HG02840 (cell line): Measurements from ENCODE around the gene SAP130.
A peak's percentile ranks its signal among the peaks of the same experiment; 100 is the strongest.

Experiments
- ATAC-seq: cut with Tn5 transposase; IDR thresholded peaks from one replicate; pipeline ENCODE4 v1.9.1; 2021; ENCODE audit warnings: mild to moderate bottlenecking, moderate library complexity, moderate number of reproducible peaks; ENCODE audit not compliant: unreplicated experiment, low FRiP score

The SAP130 gene

DNA sequence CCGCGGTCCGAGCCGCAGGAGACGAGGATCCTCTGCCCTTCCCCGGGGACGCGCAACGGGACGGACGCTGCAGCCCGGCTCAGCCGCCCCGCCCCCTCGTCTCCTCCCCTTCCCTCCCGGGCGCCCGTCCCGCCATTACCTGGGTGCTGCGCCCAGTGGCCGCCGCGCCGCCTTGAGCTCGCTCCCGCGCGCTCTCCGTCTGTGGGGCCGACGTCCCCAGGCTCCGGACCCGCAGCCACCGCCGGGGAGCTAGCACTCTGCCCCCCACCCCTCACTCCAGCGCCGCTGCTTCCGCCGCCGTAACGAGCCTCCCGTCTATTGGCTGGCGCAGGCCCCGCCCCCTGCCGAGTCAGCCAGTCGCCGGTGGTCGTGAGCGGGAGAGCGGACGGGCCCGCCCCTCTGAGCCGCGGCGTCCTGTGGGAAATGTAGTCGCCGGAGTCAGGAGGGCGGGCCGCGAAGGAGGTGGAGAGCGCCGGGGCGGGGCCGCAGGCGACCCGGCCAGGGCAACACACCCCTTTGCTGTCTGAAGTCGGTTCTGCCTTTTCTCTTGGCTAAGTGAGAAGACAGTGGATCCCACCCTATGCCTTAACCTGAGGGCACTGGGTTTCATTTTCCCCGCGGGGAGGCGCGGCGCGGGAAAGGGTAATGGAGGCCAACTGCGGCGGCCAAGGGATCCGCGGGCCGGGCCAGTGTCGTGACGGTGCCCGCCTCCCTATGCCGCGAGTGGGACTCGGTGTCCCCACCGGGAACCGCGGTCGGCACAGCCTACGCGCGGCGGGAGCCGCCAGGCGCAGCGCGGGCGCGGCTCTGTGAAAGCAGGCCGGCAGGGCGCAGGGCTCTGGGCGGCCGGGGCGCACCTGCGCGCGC lies at the start of gene SAP130:
TSS of gene SAP130 (minus strand) at position 259 of the 867 bp plus-strand sequence. CDS start 1,767 bp downstream, outside the sequence.
- peak; percentile 80 for ATAC-seq

DNA sequence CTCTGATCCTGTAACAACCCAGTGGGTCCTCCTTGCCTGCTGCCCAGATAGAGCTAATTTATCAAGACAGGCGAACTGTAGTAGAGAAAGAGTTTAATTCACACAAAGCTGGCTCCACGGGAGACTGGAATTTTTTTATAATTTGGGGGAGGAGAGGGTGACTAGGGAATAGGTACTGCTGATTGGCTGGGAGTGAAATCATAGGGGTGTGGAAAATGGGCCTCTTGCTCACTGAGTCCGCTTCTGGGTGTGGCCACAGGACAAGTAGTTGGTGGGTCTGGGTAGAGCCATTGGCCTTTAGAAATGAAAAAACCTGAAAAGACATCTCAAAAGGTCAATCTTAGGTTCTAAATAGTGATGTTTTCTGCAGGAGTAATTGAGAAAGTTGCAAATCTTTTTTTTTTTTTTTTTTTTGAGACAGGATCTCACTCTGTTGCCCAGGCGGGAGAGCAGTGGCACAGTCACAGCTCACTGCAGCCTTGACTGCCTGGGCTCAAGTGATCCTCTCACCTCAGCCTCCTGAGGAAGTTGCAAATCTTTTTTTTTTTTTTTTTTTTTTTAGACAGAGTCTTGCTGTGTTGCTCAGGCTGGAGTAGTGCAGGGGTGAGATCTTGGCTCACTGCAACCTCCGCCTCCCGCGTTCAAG lies 48.7 kb upstream of the SAP130 start:
- no peak for ATAC-seq

DNA sequence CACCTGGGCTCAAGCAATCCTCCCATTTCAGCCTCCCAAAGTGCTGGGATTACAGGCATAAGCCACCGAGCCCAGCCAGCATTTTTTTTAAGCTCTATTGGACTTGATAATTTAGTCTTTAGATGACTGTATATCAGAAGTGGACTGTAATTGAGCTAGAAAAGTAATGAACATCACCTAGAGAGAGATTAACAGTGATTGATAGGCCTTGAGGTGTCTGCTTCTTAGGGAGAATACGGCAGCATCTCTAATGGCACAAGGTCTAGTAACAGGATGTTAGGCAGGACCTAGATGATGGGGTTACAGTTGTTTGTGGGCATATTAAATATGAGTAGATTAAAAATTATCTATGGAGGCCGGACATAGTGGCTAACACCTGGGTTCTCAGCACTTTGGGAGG lies 45.4 kb upstream of the SAP130 start:
- ATAC-seq, result no peak

DNA sequence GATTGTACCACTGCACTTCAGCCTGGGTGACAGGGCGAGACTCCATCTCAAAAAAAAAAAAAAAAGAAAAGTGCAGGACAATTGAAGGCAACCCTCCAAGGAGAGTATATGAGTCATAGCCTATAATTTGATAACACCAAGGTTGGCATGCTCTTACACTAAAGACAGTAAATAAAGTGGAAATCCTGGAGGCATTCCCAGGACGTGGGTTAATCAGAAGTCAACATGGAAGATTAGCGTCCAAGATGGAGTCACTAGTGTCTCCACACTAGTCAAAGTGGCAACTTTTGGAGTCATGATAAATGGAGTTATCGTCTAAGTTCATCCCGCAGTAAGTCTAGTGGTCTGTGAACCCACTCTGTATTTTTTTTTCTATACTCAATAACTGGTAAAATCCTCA lies 41.9 kb upstream of the SAP130 start:
- no peak for ATAC-seq

DNA sequence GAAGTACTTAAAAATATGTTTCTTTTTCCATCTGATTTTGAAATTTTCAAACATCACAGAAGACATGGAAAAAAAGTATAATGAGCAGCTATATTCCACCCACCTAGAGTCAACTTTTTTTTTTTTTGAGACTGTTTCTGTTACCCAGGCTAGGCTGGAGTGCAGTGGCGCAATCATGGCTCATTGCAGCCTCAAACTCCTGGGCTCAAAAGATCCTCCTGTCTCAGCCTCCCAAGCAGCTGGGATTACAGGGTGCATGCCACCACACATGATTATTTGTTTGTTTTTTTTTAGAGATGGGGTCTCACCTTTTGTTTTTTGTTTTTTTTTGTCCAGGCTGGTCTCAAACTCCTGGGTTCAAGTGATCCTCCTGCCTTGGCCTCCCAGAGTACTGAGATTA lies 36.5 kb upstream of the SAP130 start:
- no peak for ATAC-seq

DNA sequence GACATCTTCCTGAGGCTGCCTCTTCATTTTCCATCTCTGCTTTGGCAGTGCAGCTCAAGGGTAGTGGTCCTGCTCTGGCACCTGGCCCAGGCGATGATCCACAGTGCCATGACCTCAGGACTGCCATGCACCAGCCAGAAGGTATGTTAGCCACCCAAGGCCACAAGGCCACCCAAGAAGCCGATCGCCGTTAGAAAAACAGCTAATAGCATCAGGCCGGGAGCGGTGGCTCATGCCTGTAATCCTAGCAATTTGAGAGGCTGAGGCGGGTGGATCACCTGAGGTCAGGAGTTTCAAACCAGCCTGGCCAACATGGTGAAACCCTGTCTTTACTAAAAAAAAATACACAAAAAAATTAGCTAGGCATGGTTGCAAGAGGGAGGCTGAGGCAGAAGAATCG lies 34.7 kb upstream of the SAP130 start:
- ATAC-seq, result no peak

DNA sequence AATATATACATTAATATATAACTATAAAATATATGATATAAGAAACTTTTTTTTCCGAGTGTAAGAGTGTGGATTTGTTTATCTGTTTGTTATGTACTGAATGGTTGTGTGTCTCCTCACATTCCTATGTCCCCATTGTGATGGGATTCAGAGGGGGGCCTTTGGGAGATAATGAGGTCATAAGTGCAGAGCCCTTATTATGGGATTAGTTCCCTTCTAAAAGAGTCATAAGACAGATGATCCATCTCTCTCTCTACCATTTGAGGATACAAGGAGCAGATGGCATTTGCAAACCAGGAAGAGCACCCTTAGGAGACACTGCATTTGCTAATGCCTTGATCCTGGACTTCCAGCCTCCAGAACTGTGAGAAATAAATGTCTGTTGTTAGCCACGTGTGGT lies 30.3 kb upstream of the SAP130 start:
- no peak for ATAC-seq

DNA sequence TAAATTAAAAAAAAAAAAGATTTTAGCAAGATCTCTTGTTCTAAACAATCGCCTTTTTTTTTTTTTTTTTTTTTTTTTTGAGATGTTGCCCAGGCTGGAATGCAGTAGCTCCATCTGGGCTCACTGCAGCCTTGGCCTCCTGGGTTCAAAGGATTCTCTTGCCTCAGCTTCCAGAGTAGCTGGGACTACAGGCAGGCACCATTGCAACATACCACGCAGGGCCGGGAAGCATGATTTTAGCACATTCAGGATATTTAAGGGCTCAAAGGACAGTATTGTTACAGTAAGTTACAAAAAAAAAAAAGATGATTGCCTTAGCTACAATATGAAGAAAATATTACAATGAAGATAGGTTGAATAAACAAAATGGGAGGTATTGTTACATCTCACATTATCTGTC lies 29.5 kb upstream of the SAP130 start:
- no peak for ATAC-seq

DNA sequence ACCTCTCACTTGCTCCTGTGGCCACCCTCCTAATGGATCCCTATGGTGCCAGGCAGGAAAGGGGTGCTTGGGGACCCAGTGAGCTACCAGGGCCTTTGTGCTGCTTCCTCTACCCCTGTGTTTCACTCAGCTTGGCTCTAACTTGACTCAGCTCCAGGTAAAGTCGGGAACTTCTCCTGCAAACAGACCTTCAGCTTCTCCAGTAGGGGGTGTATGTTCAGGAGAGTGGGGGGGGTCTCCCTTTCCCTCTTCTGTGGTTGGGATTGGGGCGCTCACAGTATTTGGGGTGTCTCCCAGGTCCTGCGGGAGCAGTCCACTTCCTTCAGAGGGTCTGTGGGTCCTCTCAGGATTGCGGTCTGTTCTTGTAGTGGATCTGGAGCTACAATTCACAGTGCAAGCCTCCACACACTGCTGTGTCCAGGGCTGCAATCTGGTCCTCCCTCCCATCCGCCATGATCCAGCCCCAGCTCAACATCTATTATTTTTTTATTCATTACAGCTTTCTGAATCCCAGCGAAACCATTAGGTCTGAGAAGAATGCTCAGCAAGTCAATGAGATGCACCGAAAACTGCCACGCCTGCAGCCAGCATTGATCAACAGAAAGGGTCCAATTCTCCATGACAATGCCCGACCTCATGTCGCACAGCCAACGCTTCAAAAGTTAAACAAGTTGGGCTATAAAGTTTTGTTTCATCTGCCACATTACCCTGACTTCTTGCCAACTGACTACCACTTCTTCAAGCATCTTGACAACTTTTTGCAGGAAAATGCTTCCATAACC lies 26.4 kb upstream of the SAP130 start:
- no peak for ATAC-seq

DNA sequence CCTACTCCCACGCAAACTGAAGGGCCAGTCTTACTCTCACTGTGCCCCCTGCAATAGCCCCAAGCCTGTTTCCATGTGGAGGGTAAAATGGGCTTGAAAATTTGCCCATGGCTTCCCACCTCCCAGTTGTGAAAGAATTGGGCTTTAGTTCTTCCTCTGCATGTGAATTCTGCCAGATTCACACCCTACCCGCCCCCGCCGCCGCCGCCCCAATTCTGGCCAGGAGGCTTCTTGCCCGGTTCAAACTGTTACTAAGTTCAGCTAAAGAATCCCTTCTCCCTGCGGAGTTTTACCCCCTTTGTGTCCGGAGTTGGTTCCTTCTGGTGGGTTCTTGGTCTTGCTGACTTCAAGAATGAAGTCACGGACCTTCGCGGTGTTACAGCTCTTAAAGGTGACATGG lies 25.5 kb upstream of the SAP130 start:
- ATAC-seq, result no peak

DNA sequence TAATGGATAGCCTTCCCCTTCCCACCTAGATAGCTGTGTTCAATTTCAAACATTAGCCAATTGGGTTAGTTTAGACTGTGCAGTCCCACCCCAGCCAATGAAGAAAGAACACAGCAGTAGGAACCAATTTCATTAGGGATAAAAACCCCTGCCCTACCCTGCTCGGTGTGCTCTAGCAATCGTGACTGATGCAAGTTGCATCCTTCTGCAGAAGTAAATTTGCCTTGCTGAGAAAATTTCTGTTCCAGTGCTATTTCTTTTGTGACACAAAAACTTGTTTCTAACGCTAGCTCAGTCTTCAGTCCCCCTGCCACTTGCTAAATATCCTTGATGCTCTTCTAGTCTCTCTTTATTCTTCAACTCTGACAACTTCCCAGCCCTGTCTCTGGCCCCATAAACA lies 15.2 kb upstream of the SAP130 start:
- ATAC-seq, result no peak

DNA sequence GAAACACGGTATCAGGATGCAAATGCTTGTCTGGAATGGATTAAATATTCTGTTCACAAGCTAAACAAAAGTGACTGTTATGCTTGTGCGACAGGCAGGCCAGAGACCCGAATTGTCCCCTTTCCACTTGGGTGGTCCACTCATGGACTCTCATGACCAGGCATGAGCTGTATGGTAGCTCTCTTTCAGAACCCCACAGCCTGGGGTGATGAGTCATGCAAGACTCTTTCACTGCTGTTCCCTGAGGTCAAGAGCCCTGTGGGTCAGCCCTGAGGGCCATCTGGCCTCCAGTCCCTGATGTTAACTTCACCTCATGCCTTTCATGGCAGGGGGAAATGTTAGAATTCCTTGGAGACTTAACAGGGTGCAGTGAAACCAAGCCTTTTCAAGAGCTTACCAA lies 13.7 kb upstream of the SAP130 start:
- no peak for ATAC-seq

DNA sequence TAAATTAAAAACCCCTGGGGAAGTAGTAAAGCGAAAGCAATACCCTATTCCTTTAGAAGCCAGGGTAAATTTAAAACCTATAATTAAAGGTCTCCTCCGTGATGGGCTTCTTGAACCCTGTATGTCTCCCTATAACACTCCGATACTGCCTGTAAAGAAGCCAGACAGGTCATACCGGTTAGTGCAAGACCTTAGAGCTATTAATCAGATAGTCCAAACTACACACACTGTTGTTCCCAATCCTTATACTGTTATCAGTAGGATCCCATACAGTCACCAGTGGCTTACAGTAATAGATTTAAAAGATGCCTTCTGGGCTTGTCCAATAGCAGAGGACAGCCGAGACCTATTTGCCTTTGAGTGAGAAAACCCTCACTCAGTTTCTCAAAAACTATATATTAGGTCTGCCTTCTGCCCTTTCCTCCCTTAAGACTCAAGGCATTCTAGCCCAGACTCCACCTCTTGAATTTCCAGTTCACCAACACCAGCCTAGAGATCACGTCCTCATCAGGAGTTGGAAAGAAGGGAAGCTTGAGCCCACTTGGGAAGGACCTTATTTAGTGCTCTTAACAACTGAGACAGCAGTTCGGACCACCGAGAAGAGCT lies 12.4 kb upstream of the SAP130 start:
- no peak for ATAC-seq

DNA sequence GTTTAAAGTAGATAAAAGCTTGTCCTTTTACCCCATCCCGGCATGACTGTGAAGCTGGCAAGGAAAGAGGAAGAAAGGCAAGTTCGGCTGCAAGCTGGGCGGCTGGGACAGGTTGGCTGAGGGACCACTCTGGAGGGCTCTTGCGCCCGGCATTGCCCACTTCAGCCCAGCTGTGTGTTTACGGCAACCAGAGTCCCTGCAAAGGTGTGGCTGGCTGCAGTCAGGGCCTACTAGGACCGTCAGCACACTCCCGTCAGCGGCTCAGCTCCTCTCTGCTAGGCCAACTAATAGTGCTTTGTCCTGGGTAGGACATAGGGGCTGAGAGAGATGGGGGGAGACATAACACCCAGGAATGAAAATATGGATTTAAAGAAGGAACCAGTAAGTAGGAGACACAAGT lies 11.7 kb upstream of the SAP130 start:
- ATAC-seq, result no peak

DNA sequence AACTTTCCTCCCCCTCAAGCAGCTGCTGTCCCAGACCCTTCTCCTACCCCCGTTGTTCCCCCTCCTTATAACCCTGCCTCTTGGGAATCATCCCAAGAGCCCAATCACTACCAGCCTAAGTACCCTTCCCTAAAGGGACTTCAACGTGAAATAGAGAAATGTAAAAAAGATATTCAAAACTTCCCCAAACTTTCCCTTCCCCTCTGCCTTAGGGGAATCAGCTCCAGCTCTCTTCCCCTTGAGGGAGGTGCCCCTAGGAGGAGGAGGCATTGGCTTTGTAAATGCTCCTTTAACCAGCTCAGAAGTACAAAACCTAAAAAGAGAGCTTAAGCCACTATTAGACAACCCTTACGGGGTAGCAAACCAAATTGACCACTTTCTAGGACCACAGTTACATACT lies 10.6 kb upstream of the SAP130 start:
- no peak for ATAC-seq

DNA sequence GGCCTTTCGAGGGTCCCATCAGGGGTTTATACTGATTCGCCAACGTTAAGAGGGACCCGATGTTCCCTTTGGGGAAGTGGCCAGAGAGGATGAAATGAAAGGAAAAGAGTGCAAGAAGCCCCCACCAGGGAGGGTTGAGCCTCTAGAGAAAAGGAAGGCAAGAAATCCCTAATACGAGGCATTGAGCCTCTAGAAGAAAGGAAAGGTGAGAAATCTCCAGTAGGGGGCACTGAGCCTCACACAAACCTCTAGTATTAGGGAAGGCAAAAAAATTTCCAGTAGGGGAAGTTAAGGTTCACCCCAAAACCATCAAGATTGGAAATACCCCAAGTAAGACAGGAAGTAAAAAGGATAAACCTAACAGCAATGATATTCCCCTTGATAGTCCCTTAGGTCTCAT lies 9.8 kb upstream of the SAP130 start:
- no peak for ATAC-seq

DNA sequence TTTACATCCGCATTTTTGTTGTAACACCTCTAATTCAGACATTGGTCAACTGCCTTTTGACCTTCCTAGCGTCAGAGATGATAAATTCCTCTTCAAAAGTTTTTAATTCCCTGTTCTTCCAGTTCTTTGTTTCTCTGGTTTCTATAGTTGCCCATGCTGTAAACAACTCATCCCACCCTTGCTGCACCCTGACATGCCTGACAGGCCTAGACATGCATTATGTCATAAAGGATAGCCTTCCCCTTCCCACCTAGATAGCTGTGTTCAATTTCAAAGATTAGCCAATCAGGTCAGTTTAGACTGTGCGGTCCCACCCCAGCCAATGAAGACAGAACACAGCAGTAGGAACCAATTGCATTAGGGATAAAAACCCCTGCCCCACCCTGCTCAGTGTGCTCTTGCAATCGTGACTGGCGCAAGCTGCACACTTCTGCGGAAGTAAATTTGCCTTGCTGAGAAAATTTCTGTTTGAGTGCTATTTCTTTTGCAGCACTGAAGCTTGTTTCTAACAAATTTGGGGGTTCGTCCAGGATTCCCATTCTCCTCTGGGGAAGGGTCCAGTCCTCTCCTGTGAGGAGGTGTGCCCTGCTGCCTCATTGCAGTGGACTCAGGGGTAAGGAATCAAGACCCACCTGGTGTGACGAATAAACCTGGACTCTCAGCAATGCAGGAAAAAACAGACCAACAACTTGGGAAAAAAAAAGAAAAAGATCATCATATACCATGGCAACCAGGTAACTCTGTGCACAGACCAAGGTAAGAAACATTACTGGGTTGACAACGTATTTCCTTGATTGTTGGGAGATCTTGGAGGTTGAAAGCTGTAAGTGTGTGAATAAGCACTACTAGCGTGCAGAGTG lies 9.1 kb upstream of the SAP130 start:
- ATAC-seq, result no peak

DNA sequence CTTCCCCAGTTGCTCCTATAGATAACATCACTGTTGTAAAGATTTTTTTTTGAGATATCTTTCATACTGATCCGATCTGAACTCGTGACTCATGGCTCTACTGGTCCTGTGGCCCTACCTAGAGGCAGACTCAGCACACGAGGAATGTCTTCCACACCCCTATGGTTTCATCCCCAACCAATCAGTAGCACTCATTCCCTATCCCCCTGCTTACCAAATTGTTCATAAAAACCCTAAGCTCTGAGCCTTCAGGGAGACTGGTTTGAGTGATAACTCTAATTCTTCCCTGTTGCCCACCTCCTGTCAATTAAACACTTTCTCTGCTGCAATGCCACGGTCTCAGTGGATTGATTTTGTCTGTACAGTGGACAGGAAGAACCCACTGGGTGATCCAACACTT lies 4.2 kb upstream of the SAP130 start:
- no peak for ATAC-seq

DNA sequence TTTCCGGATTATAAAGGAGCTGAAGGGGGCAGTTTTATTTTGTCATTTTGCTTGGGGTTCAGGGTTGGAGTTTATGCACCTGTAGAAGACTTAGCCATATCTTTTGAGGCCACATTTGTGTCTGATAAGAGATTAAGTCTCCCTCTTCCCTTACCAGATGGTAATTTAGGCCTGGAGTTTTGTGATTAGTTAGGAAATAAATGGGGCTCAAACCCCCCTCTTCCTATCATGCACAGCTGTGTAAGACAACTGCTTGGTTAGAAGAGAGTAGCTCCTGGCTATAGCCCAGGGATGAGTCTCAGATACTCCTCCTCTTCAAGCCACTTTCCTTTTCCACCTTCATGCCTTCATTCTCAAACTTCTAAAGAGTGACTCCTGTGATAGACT lies 802 bp upstream of the SAP130 start:
- no peak for ATAC-seq

DNA sequence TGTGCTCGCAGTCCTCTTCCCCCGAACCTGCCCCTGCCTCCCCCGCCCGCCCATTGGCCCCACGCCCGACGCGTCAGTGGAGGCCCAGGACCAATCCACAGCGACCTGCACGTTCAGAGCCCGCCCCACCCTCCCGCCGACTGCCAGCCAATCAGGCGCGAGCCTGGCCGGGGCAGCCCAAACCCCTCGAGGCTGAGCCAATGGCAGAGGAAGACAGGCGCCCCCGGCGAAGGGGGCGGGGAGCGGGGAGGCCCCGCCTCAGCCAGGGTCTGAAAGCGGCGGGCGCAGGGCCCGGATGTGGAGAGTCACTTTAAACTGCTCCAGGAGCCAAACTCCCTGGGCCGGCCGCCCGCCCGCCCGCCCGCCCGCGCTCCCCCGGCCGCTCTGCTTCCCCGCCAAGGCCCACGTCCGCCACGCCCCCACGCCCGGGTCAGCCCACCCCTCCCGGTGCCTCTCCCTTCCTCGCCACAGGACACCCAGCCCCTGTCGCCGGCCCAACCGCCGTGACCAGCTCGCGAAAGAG lies 520 bp downstream of the SAP130 start:
- ATAC-seq, result peak; percentile 77
